Measurements from ENCODE around the gene SMOC2. TPM values are rescaled to one million over a fixed set of nuclear protein-coding genes. Genes with fewer than 3 reads are reported as not detected.
A peak's percentile ranks its signal among the peaks of the same experiment; 100 is the strongest.
"Not testable (repeated sequence)": the region's sequence is repeated elsewhere in the genome, so short reads cannot be mapped to it uniquely, and the experiment has no call there.

The SMOC2 gene
- total and polyA plus RNA-seq, 4 donors: 1.3 to 6.4 (median 4.6) TPM

DNA sequence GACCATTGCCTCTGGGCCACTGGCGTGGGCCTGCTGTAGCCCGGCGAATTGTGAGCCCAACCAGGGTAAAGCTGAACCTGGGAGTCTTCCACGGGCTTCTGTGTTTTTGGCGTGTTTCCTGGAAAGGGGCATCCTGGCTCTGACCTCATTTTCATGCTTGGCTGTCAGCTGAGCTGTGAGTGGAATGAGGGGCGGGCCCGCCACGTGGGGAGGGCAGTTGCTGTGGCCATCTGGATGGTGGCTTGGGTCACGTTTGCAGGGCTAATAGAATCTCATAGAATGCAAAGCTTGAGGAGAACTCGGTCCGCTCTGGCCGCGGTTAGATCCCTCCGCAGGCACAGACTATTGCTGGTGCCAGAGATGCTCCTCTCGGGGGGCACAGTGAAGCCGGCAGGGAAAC is 263.0 kb downstream of the SMOC2 start:
- H3K27ac ChIP-seq (ENCODE audit: low read depth in 1 of 2, low read length in 1 of 2): no peak overlapping the region
- H3K36me3 ChIP-seq (ENCODE audit: control insufficient read depth in 4 of 4, insufficient read depth in 4 of 4, low read length in 4 of 4): no peaks in the 10 kb centered on the region
- TF ChIP-seq, protein P1, sequence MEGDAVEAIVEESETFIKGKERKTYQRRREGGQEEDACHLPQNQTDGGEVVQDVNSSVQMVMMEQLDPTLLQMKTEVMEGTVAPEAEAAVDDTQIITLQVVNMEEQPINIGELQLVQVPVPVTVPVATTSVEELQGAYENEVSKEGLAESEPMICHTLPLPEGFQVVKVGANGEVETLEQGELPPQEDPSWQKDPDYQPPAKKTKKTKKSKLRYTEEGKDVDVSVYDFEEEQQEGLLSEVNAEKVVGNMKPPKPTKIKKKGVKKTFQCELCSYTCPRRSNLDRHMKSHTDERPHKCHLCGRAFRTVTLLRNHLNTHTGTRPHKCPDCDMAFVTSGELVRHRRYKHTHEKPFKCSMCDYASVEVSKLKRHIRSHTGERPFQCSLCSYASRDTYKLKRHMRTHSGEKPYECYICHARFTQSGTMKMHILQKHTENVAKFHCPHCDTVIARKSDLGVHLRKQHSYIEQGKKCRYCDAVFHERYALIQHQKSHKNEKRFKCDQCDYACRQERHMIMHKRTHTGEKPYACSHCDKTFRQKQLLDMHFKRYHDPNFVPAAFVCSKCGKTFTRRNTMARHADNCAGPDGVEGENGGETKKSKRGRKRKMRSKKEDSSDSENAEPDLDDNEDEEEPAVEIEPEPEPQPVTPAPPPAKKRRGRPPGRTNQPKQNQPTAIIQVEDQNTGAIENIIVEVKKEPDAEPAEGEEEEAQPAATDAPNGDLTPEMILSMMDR (IDR thresholded peaks at IDR 0.05; ENCODE audit: control extremely low read depth, extremely low read depth): no peak
- WGBS, 2 donors: 71 to 84% methylated on average over 16 of the region's 16 CpGs
- ATAC-seq (ENCODE audit: insufficient read depth, low FRiP score): no peak
- H3K4me1 ChIP-seq (ENCODE audit: control insufficient read depth in 5 of 5, insufficient read depth in 5 of 5, low read length in 5 of 5): peaks cover 0 to 15% (median 0%) of the 10 kb centered on the region in 5 donors
- H3K27me3 ChIP-seq (ENCODE audit: control insufficient read depth in 3 of 3, insufficient read depth in 3 of 3, low read length in 2 of 3): peaks cover 0 to 2% (median 0%) of the 10 kb centered on the region in 3 donors
- peak; percentile 50 to 63 (median 60) for DNase-seq
- H3K4me3 ChIP-seq: no peak overlapping the region
- H3K9me3 ChIP-seq (ENCODE audit: control insufficient read depth in 4 of 4, insufficient read depth in 3 of 4, low read length in 3 of 4): peaks cover 0 to 3% (median 0%) of the 10 kb centered on the region in 4 donors
- no peak overlapping the region for H3K9ac ChIP-seq (ENCODE audit: insufficient read depth in 1 of 2, low read length in 2 of 2)

DNA sequence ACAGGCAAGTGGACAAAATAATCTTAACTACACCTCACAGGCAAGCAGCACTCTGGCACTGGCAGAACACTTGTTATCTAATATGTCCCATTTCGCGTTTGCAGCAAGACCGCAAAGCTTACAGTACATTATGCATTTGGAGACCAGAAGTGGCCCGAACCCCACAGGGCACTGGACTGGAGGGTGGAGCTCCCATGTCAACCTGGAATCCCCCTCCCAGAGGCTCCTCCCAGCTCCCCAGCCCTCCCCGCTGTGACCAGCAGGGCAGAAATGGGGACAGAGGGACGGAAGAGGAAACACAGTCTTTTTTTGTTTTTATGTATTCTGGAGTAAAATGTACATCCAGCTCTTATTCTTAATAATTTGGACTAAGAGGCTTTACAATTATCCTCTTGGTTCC is 263.7 kb downstream of the SMOC2 start:
- Histone ChIP-seq H3K4me1 (ENCODE audit: control insufficient read depth in 5 of 5, insufficient read depth in 5 of 5, low read length in 5 of 5) (peaks cover 0 to 15% (median 0%) of the 10 kb centered on the region in 5 donors), H3K27me3 (ENCODE audit: control insufficient read depth in 3 of 3, insufficient read depth in 3 of 3, low read length in 2 of 3) (peaks cover 0 to 2% (median 0%) of the 10 kb centered on the region in 3 donors), H3K9me3 (ENCODE audit: control insufficient read depth in 4 of 4, insufficient read depth in 3 of 4, low read length in 3 of 4) (peaks cover 0 to 2% (median 0%) of the 10 kb centered on the region in 4 donors), H3K4me3 (no peak overlapping the region), H3K36me3 (ENCODE audit: control insufficient read depth in 4 of 4, insufficient read depth in 4 of 4, low read length in 4 of 4) (no peaks in the 10 kb centered on the region), H3K9ac (ENCODE audit: insufficient read depth in 1 of 2, low read length in 2 of 2) (no peak overlapping the region), H3K27ac (ENCODE audit: low read depth in 1 of 2, low read length in 1 of 2) (no peak overlapping the region)
- 65 to 72% methylated on average over 6 of the region's 6 CpGs for WGBS, 2 donors
- TF ChIP-seq, protein P1 (IDR thresholded peaks at IDR 0.05; ENCODE audit: control extremely low read depth, extremely low read depth): no peak
- ATAC-seq (ENCODE audit: insufficient read depth, low FRiP score) (no peak), DNase-seq (no peak)

DNA sequence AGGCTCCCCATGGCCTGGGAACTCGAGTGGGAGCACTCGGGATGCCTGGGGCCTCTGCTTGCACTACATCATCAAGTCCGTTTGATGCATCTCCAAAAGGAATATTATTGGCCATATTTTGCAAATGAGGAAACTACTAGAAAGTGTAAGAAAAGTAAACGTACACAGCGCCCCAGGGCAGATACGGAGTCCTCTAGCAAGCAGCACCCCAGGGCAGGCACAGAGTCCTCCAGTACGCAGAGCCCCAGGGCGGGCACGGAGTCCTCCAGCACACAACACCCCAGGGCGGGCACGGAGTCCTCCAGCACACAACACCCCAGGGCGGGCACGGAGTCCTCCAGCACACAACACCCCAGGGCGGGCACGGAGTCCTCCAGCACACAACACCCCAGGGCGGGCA is 264.3 kb downstream of the SMOC2 start:
- not testable (repeated sequence) for H3K9me3 ChIP-seq (ENCODE audit: control insufficient read depth in 4 of 4, insufficient read depth in 3 of 4, low read length in 3 of 4); H3K36me3 ChIP-seq (ENCODE audit: control insufficient read depth in 4 of 4, insufficient read depth in 4 of 4, low read length in 4 of 4); H3K9ac ChIP-seq (ENCODE audit: insufficient read depth in 1 of 2, low read length in 2 of 2); H3K27me3 ChIP-seq (ENCODE audit: control insufficient read depth in 3 of 3, insufficient read depth in 3 of 3, low read length in 2 of 3); DNase-seq; H3K27ac ChIP-seq (ENCODE audit: low read depth in 1 of 2, low read length in 1 of 2); ATAC-seq (ENCODE audit: insufficient read depth, low FRiP score); H3K4me3 ChIP-seq
- H3K4me1 ChIP-seq (ENCODE audit: control insufficient read depth in 5 of 5, insufficient read depth in 5 of 5, low read length in 5 of 5): peaks cover 0 to 11% (median 0%) of the 10 kb centered on the region in 5 donors
- WGBS, 2 donors: 91% methylated on average over 11 to 15 of the region's 16 CpGs

DNA sequence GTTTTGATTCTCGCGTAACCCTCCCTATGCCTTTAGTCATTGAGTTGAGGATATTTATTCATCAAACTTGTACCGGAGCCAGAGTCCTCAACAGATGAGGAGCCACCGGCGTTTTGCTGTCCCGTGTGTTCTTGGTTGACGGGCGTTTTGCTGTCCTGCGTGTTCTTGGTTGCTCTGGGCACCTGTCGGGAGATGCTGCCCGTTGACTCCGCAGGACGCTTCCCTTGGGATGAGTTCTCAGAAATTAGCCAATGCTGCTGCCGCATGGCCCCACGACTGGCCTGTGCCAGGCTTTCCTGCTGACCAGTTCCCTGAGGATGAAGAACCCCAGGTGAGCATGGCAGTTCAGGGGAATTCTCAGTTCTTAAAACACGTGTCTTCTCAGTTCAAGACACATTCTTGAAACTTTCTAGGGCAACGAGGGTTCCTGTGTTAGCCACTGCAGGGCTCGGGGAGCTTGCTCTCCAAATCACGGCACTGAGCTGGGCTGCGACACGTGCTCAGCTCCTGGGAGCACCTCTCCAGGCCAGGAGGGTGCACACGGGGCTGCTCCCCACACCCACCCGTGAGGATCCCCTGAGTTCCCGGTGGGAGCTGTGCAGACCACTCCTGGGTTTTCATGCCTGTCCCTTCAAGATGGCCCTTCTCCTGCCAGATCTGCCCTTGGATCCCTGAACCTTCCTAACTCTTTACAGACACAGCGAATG is 265.6 kb downstream of the SMOC2 start:
- WGBS, 2 donors: 89 to 92% methylated on average over 25 of the region's 25 CpGs
- Histone ChIP-seq H3K9me3 (ENCODE audit: control insufficient read depth in 4 of 4, insufficient read depth in 3 of 4, low read length in 3 of 4) (peaks cover 0 to 2% (median 0%) of the 10 kb centered on the region in 4 donors), H3K4me3 (no peak overlapping the region), H3K36me3 (ENCODE audit: control insufficient read depth in 4 of 4, insufficient read depth in 4 of 4, low read length in 4 of 4) (no peaks in the 10 kb centered on the region), H3K9ac (ENCODE audit: insufficient read depth in 1 of 2, low read length in 2 of 2) (no peak overlapping the region), H3K27ac (ENCODE audit: low read depth in 1 of 2, low read length in 1 of 2) (no peak overlapping the region), H3K4me1 (ENCODE audit: control insufficient read depth in 5 of 5, insufficient read depth in 5 of 5, low read length in 5 of 5) (peaks cover 0 to 11% (median 0%) of the 10 kb centered on the region in 5 donors), H3K27me3 (ENCODE audit: control insufficient read depth in 3 of 3, insufficient read depth in 3 of 3, low read length in 2 of 3) (peaks cover 0 to 6% (median 2%) of the 10 kb centered on the region in 3 donors)
- DNase-seq (no peak), ATAC-seq (ENCODE audit: insufficient read depth, low FRiP score) (no peak)
- TF ChIP-seq, protein P1 (IDR thresholded peaks at IDR 0.05; ENCODE audit: control extremely low read depth, extremely low read depth): no peak

Data from lung (tissue), 12 donors.